ACC112 (cell line): Measurements from ENCODE around the gene GFRA1.
"Not testable (repeated sequence)": the region's sequence is repeated elsewhere in the genome, so short reads cannot be mapped to it uniquely, and the experiment has no call there.

Experiments used
- H2AFZ ChIP-seq: fragments of 200-600 bp; sonication (generic); one replicate; pipeline ENCODE4 v1.6.0; 2017; ENCODE audit warnings: antibody characterized with exemption, low read length; ENCODE audit not compliant: unreplicated experiment
- H3K27ac ChIP-seq: fragments of 200-600 bp; sonication (generic); 2 replicates; pipeline ENCODE4 v1.5.1; 2014; ENCODE audit warnings: low read depth, mild to moderate bottlenecking, antibody characterized with exemption, low read length, moderate library complexity
- H3K27me3 ChIP-seq: fragments of 200-600 bp; sonication (generic); 2 replicates; pipeline ENCODE4 v1.6.1; 2014; ENCODE audit warnings: mild to moderate bottlenecking, antibody characterized with exemption, low read length, moderate library complexity, mixed read lengths; ENCODE audit not compliant: insufficient read depth
- H3K36me3 ChIP-seq: fragments of 200-600 bp; sonication (generic); 2 replicates; pipeline ENCODE4 v1.6.1; 2016; ENCODE audit warnings: mild to moderate bottlenecking, antibody characterized with exemption, low read length, moderate library complexity, mixed read lengths; ENCODE audit not compliant: insufficient read depth
- H3K4me1 ChIP-seq: fragments of 200-600 bp; sonication (generic); one replicate; pipeline ENCODE4 v1.6.1; 2016; ENCODE audit warnings: low read length, mixed read lengths; ENCODE audit not compliant: insufficient read depth, unreplicated experiment, control insufficient read depth
- H3K4me3 ChIP-seq: fragments of 200-600 bp; sonication (generic); 2 replicates; pipeline ENCODE4 v1.5.1; 2014; ENCODE audit warnings: mild to moderate bottlenecking, low read depth, low read length
- H3K79me2 ChIP-seq: fragments of 200-600 bp; sonication (generic); one replicate; pipeline ENCODE4 v1.6.0; 2016; ENCODE audit warnings: low read length; ENCODE audit not compliant: control insufficient read depth, unreplicated experiment, insufficient read depth

GFRA1 gene

GRCh38 chr10:116178086-116178605, 94.9 kb downstream of the GFRA1 start:
- no peak overlapping the region for H3K27ac ChIP-seq
- H3K36me3 ChIP-seq = no peaks in the 10 kb centered on the region
- H3K4me1 ChIP-seq = no peaks in the 10 kb centered on the region
- H3K27me3 ChIP-seq = no peaks in the 10 kb centered on the region
- H3K4me3 ChIP-seq = no peak overlapping the region
- no peak overlapping the region for H2AFZ ChIP-seq
- no peaks in the 10 kb centered on the region for H3K79me2 ChIP-seq

DNA sequence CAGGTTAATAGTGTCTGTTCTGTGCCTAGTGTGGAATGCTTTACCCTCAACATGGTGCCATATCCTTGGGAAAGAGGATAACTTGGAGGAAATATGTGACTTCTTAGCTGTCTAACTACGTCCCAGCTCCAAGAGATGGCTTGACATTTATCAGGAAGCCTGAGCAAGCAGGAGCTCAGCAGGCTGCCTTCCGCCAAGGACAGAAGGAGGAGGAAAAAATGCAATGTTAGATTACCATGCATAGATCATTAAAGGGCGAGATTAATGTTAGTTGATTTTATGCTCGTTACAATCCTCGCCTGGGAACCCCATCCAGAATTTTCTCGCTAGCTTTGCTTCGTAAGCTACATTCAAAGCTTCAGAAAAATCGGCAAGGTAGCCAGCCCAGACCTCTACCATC, 97.8 kb downstream of the GFRA1 start:
- H3K36me3 ChIP-seq = no peaks in the 10 kb centered on the region
- no peak overlapping the region for H3K4me3 ChIP-seq
- H3K4me1 ChIP-seq = peaks cover 7% of the 10 kb centered on the region
- H2AFZ ChIP-seq = no peak overlapping the region
- no peak overlapping the region for H3K27ac ChIP-seq
- no peaks in the 10 kb centered on the region for H3K79me2 ChIP-seq
- no peaks in the 10 kb centered on the region for H3K27me3 ChIP-seq

GRCh38 chr10:116171505-116171904, 101.5 kb downstream of the GFRA1 start:
- Histone ChIP-seq H3K4me3 (no peak overlapping the region), H3K79me2 (no peaks in the 10 kb centered on the region), H3K27me3 (no peaks in the 10 kb centered on the region), H2AFZ (no peak overlapping the region), H3K36me3 (no peaks in the 10 kb centered on the region), H3K4me1 (peaks cover 7% of the 10 kb centered on the region), H3K27ac (no peak overlapping the region)

- no peaks in the 10 kb centered on the region for H3K79me2 ChIP-seq
- H2AFZ ChIP-seq = no peak overlapping the region
- H3K4me3 ChIP-seq = no peak overlapping the region
- no peaks in the 10 kb centered on the region for H3K36me3 ChIP-seq
- peaks cover 7% of the 10 kb centered on the region for H3K4me1 ChIP-seq
- no peak overlapping the region for H3K27ac ChIP-seq
- no peaks in the 10 kb centered on the region for H3K27me3 ChIP-seq
These were observed 102.2 kb downstream of the GFRA1 start for GRCh38 chr10:116170815-116171250.

DNA sequence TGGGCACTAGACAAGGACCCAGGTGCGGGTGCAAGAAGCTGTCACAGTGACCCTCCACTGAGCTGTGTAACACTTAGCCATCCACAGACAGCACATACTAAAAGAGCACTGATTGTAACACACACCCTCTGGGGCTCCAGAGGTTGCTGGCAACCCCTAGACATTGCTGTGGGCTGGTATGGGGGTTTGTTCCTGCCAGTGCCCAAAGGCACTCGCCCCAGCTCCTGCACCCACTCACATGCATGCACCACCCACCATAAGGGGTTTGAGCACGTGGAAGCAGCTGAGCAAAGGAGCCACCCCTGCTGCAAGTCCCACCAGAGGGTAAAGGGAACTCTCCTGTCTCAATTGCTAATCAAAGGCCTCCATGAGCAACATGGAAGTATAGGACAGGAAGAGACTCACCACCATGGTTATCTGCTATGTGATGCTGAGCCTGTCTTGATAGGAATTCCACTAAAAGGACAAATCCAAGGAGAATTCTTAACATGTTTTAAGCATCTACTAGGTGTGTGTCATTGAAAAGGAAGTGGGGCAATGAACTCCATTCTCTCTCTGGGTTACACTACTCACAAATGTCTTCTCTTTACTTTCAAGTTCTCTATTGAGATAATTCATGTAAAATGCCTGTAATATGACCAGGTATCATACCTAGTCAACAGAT, 103.1 kb downstream of the GFRA1 start:
- Histone ChIP-seq H2AFZ (no peak overlapping the region), H3K4me3 (no peak overlapping the region), H3K36me3 (no peaks in the 10 kb centered on the region)

DNA sequence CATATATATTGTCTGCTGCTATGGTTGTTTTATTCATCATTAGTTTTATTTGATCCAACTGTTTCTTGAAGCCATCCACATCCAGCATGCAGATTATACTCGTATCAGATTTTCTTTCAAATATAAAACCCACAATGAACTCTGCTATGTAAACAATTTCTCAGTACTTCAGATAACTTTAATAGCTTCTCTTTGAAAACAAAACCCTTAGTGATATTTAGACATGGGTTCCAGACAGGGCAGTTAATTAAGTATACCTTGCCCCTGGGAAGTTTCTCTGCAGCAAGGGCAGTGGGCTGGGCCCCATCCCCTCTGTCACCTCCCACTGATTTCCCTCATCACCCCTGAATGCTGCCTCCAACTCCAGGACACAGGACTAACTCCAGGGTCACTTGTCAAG, 104.3 kb downstream of the GFRA1 start:
- Histone ChIP-seq H3K4me3 (no peak overlapping the region), H3K79me2 (no peaks in the 10 kb centered on the region), H2AFZ (no peak overlapping the region), H3K27ac (no peak overlapping the region), H3K4me1 (peaks cover 7% of the 10 kb centered on the region), H3K27me3 (no peaks in the 10 kb centered on the region), H3K36me3 (no peaks in the 10 kb centered on the region)

More for the DNA sequence above, 103.1 kb downstream of the GFRA1 start:
- H3K79me2 ChIP-seq = no peaks in the 10 kb centered on the region
- no peak overlapping the region for H3K27ac ChIP-seq
- peaks cover 7% of the 10 kb centered on the region for H3K4me1 ChIP-seq
- H3K27me3 ChIP-seq = no peaks in the 10 kb centered on the region

DNA sequence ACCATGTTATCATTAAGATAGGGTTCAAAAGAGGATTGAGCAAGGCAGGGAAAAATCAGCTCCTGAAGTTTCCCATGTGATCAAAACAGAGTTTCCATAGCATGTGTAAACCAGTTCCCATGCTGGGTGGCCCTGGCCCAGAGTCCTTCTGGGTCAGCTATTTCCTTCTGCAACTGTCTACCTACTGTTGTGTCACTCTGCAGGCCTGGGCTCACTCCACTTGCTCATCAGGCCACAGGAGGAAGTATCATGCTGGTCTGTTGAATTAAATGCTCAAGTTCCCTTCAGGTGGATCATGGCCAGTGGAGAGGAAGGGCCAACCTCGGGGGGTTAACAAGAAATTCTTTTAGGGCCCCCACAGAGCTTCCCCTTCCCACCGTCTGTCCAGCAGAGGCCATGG, 104.7 kb downstream of the GFRA1 start:
- Histone ChIP-seq H3K27me3 (no peaks in the 10 kb centered on the region), H3K4me3 (no peak overlapping the region), H3K79me2 (no peaks in the 10 kb centered on the region), H3K4me1 (peaks cover 7% of the 10 kb centered on the region), H2AFZ (no peak overlapping the region), H3K27ac (no peak overlapping the region), H3K36me3 (no peaks in the 10 kb centered on the region)

DNA sequence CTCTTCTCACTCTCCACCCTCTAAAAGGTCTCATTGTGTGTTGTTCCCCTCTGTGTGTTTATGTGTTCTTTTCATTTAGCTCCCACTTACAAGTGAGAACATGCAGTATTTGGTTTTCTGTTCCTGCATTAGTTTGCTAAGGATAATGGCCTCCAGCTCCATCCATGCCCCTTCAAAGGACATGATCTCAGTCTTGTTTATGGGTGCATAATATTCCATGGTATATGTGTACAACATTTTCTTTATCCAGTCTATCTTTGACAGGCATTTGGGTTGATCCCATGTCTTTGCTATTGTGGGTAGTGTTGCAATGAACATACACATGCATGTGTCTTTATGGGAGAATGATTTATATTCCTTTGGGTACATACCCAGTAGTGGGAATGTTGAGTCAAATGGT, 107.1 kb downstream of the GFRA1 start:
- H3K27me3 ChIP-seq, H3K4me1 ChIP-seq, H2AFZ ChIP-seq, H3K79me2 ChIP-seq, H3K4me3 ChIP-seq, H3K36me3 ChIP-seq, H3K27ac ChIP-seq: not testable (repeated sequence)

- Histone ChIP-seq H3K79me2 (no peaks in the 10 kb centered on the region), H3K4me1 (no peaks in the 10 kb centered on the region), H3K27ac (no peak overlapping the region), H3K36me3 (no peaks in the 10 kb centered on the region), H3K27me3 (no peaks in the 10 kb centered on the region), H2AFZ (no peak overlapping the region), H3K4me3 (no peak overlapping the region)
These were observed 108.7 kb downstream of the GFRA1 start for GRCh38 chr10:116164291-116164690.

DNA sequence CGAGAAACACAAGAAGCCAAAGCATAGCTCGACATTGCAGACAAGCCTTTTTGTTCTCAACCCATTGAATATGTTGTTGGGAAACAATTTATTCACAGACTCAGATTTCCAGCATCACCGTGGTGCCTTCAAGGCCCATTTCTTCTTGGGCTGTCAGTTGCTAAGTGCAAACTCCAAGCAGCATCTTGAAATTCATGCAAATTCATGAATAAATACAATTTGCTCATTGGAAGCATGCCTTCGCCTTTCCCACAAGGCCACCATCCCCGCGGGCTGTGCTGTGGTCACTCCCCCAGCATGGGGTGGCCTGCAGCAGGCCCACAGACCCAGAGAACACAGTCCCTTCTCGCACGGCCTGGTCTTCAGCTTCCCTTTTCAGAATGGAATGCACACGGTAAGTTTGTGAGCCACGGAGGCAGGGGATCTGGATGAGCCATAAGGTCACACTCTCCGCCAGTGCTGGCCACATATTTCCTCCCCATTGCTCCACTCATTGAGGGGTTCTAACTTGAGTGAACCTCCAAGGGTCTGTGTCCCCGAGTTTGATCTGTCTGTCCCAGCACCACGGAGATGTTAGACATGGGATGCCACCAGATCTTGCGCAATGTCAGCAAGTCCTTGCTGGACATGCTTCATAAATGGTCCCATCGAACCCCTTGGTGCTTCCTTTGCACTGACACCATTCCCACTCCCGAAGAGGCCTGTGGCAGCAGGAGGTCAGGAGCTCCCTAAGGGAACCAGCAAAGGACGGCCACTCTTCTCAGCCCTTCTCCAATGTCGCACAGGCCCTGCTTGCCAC, 109.5 kb downstream of the GFRA1 start:
- H2AFZ ChIP-seq = no peak overlapping the region

GRCh38 chr10:116162851-116163250, 110.2 kb downstream of the GFRA1 start:
- no peak overlapping the region for H2AFZ ChIP-seq
- H3K4me3 ChIP-seq = no peak overlapping the region
- no peaks in the 10 kb centered on the region for H3K36me3 ChIP-seq
- H3K27ac ChIP-seq = no peak overlapping the region
- H3K4me1 ChIP-seq = no peaks in the 10 kb centered on the region
- no peaks in the 10 kb centered on the region for H3K27me3 ChIP-seq
- H3K79me2 ChIP-seq = no peaks in the 10 kb centered on the region

More for the DNA sequence above, 109.5 kb downstream of the GFRA1 start:
- Histone ChIP-seq H3K4me3 (no peak overlapping the region), H3K36me3 (no peaks in the 10 kb centered on the region), H3K27ac (no peak overlapping the region), H3K27me3 (no peaks in the 10 kb centered on the region), H3K4me1 (no peaks in the 10 kb centered on the region), H3K79me2 (no peaks in the 10 kb centered on the region)
